DMS114 treated with DMSO at 0.1 percent for 48 hours (cell line): ENCODE data around the gene MVD.
"Not testable (repeated sequence)": the region's sequence is repeated elsewhere in the genome, so short reads cannot be mapped to it uniquely, and the experiment has no call there.

ENCODE experiments used
- DNase-seq: peaks from one replicate; lab custom pipeline; 2025; ENCODE audit not compliant: unreplicated experiment; lab: John Stamatoyannopoulos, UW

Gene MVD

DNA sequence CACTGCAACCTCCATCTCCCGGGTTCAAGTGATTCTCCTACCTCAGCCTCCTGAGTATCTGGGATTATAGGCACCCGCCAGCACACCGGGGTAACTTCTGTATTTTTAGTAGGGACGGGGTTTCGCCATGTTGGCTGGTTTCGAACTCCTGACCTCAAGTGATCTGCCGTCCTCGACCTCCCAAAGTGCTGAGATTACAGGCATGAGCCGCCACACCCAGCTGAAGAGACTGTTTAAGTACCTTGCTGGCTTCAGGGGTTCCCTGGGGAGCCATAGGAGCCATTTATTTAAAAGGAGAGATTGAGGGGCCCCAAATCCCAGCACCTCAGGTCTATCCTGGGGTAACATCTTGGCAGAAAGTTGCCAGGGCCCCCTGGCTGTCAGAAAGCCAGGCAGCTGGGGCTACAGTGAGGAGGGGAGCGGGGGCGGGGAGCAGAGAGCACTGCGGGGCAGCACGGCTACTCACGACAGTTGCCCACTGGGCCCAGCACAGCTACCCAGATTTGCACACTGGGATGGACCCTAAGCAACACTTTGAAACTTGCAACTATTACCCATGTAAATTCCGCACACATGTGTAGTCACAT is 21.8 kb upstream of the MVD start:
- DNase-seq, result no peak

DNA sequence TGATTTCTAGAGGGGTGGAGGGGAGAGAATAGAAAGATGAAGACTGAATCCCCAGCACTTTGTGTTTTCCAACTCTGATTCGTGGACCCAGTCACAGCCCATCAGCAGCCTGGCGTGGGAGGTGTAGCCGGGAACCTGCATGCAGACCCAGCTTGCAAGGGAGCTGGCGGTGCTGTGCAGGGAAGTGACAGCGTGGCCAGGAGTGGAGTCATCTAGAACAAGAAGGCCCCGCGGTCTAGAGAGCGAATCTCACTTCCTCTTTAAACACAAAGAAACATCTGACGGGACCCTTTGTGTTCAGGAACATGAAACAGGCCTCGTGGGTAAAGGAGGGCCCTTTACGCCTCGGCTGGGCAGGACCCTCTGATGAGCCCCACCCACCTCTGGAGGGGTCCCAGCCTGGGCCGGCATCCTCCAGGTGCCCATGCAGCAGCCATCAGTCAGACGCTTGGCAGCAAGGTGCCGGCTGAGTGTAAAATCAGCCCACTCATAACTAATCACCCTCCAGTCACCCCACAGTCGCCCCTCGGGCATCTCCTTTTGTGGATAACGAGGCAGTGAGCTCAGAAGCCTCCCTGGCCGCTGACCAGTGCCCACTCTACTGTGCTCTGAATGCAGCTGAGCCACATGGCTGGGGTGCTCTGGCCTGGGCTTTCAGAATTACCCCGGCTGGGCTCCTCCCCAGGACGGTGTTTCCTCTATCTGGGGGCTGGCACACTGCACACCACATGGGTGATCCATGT is 19.0 kb upstream of the MVD start:
- DNase-seq, result no peak

DNA sequence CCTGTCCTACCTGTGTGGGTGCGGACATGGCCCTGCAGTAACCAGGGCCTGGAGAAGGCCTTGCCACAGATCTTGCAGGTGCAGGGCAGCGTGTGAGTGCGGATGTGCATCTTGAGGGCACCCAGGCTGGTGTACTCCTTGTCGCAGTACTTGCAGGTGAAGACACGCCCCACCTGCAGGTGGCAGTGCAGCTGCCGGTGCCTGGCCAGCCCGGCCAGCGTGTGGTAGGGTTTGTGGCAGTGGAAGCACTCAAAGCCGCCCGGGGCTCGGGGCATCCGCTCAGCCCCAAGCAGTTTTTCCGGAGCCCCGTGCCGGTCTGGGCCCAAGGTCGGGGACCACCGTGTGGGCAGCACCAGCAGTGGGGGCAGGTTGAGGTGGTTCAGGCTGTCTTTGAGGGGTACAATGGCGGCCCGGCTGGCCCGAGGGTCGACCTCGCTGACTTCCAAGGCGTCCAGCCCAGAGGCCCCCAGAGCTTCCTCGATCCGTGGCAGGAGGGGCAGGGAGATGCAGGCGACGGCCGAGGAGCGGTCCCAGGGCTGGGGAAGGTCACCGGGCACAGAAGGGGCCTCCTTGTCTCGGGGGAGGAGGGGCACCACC is 18.3 kb upstream of the MVD start:
- DNase-seq, result no peak

DNA sequence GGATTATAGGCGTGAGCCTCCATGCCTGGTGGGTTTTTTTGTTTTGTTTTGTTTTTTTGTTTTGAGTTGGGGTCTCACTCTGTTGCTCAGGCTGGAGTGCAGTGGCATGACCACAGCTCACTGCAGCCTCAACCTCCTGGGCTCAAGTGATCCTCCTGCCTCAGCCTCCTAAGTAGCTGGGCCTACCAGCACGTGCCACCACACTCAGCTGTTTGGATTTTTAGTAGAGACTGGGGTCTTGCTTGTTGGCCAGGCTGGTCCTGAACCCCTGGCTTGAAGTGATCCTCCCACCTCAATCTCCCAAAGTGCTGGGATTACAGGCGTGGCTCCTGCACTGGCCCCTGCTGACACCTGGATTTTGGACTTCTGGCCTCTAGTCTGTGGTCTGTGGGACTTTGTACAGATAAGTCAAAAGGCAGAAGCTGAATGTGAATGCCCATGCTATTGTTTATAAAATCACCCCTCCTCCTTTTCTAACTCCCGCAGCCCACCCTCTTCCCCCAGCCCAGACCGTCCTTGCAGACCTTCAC is 17.7 kb upstream of the MVD start:
- no peak for DNase-seq

DNA sequence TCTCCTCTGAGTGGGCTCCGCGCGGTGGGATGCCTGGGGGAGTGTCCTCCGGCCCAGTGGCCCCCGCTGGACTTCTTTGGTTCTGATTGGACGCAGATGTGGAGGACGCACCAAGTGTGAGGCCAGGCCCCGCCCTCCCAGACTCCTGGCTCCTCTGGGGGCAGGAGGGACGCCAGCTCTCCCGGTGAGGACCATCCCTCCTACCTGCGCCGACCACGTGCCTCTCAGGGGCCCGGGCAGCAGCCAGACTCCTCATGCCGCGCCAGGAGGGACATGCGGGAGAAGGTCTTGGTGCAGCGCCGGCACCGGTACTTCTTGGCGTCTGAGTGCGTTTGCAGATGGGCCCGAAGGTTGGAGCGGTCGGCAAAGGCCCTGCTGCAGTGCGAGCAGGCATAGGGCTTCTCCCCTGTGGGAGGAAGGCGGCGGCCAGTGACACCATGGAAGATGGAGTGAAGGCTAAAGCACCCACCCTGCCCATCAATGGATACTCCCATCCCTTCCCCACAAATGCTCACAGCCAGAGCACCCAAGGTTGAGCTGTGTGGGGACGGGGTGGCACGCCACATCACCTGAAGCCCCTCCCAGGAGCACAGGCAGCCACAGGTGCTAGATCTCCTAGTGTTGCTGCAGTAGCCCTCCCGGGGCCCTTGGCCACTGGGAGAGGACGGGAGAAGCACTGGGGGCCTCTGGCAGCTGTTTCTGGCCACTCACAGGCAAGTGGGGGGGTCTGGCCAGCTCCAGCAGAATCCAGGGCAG is 15.5 kb upstream of the MVD start:
- DNase-seq, result no peak

DNA sequence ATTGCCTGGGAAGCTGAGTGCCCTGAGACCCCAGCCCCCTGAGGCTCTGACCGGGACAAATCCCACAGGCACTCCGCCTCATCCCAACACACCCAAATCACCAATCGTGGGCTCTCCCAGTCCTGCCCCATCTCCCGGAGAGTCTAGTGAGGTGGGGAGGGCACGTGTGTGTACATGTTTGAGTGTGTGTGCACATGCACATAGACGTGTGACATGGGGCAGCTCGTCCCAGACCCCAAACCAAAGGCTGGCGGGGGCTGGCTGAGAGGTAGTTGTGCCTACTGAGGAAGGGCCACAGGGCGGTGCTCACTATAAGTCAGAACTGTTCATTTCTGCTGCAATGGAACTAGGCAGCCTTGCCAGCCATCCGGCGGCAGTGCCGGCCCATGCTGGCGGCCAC is 14.8 kb upstream of the MVD start:
- DNase-seq, result no peak

DNA sequence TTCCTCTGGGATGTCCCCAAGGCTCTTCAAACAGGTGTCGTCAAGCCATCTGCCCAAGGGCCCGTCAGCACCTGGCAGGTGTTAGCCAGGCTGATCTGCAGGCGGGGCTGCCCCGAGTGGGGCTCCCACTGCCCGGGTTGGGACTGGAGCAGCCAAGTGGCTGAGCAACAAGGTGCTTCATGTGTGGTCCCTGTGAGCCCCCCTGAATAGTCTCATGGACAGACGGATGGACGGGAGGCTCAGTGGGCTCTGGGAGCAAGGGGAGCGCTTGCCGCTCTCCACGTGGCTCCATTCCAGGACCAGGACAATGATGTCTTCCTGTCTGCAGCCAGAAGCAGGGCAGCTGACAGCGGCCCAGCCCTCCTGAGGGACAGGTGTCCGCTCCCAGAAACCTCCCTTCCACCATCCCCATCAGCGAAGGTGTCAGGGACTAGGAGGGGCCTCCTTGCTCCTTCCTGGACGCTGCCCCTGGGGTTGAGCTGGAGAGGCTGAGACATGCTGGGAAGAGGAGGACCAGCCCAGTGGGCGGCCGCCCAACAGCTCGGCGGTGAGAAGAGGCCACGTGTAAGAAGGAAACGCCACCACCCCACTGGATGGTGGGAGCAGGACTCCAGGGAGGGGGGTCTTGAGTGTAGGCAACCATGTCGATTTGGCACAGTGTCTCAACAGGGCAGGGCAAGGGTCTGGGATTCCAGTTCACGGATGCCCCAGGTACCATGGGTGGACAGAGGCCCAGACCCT is 13.8 kb upstream of the MVD start:
- DNase-seq, result no peak

DNA sequence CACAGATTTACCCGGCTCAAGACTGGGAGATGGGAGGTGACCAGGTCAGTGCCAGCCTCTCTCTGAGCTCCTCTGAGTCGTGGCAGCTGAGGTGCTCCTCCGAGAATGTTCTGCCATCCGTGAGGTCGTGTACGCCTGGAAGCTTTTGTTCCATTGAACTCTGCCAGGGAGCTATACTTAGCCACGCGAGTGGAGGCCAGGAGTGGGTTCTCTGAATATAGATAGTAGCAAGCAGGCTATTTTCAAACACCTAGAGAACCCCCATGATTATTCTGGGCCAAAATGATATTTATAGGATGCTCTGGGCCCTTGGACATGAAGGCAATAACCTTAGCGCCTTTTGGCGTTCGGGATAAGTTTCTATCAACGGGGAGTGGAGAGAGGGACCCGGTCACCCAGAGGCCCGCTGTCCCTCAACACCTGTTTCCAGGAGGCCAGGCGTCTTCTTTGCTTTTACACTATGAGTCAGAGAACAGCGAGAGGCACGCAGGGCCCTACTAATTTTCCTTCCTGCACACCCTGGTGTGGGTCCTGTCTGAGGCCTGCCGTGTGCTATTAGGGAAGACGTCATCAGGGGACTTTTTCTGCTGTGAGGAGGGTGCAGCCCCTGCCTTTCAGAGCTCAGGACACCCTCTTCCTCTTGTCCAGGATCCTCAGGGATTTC is 11.0 kb upstream of the MVD start:
- DNase-seq, result no peak

DNA sequence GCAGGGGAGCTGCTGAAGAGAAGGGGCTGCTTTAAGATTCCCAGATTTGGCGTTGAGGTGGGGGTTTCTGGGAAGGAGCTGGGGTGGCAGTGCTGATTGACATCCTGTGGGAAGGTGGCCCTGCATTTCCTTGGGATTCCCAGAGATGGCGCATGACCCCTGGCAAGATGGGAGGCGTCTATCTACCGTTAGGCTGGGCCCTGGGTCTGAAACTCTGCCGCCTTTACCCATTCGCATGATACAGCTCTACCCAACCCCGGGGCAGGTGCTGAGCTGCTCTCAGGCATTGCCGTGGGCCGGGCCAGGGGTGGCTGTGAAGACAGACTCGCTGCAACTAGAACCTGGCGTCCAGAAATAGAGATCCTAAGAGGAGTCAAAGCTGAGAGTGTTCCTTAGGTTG is 9.9 kb upstream of the MVD start:
- DNase-seq, result no peak

DNA sequence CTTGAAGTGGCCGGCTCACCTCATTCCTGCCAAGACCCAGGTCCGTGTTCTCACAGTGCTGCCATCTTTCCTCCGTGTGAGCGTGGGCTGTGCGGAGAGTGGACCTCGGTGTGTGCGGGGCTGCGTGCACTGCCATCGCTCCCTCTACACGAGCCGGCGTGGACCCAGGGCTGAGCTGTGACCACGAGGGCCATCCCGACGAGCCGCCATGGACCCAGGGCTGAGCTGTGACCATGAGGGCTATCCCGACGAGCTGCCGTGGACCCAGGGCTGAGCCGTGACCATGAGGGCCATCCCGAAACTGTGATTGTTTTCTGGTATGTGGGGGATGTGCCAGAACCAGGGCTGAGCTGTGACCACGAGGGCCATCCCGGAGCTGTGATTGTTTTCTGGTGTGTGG is 8.9 kb upstream of the MVD start:
- DNase-seq, result no peak

DNA sequence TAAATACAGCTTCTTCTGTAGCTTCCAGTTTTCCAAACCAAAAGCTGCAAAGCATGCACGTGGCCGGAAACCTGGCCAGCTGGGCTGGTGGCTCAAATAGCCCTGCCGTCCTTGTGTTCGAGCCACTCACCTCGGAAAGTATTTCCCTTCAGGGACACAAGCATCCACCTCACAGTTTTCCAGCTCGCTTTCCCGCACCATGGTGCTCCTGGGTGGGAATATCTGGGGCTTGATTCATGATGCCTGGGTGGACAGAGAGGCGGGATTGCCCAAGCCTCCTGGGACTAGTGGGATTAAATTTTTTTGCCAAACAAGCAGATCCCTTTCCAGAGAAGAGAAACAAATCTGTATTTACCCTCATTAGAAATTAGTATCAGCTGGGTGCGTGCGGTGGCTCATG is 7.1 kb upstream of the MVD start:
- no peak for DNase-seq

DNA sequence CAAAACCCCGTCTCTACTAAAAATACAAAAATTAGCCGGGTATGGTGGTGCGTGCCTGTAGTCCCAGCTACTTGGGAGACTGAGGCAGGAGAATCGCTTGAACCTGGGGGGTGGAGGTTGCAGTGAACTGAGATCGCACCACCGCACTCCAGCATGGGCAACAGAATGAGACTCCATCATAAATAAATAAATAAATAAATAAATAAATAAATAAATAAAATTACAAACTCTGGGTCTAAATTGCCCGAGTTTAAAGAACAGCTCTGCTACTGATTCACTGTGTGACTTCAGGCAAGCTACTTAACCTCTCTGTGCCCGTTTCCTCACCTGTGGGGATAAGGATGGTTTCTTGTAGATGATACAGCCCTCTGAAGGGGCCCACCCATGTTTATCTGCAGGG is 6.6 kb upstream of the MVD start:
- DNase-seq, result not testable (repeated sequence)

DNA sequence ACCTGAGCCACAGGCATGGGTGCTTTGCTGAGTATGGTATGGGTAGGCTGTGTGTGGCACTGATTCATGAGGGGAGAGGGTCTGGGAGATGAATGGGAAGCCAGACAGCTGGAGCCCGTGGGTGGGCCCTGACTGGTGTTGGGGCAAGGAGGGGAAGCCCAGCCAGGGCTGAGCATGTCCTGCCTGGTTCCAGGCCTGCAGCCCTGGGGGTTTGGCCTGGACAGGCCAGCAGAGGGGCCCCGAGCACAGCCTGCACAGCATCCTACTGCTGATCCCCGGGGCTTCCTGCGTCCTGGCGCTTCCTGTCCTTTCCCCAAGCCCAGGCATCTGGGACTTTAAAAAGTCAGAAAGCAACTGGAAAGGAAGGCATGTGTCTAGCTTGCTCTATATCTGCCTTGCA is 4.6 kb upstream of the MVD start:
- DNase-seq, result no peak

DNA sequence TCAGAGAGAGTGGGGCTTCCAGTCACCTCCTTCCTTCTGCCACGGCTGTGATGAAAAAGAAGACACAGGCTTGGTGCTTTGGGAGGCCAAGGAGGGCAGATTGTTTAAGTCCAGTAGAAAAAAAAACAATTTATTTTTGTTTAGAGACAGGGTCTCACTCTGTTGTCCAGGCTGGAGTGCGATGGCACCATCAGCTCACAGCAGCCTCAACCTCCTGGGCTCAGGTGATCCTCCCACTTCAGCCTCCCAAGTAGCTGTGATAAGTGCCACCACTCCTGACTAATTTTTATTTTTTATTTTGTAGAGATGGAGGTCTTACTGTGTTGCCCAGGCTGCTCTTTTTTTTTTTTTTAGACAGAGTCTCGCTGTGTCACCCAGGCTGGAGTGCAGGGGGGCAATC is 2.7 kb upstream of the MVD start:
- no peak for DNase-seq

DNA sequence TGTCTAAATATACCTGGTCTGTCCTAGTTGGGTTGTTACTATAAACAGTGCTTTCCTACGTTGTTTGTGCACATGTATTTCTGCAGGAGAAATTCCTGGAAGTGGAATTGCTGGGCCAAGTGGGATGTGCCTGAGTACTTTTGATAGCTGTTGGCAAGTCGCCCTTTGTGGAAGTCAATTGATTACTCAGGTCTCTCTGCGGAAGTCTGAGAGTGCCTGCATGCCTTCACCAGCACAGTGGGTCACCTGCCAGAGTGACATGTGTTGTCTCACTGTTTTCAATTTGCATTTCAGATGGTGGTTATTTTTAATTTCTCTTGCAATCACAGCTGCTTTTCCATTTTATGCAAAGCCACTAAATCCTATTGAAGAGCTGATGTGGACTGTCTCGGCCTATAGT is 2.3 kb upstream of the MVD start:
- DNase-seq, result no peak

DNA sequence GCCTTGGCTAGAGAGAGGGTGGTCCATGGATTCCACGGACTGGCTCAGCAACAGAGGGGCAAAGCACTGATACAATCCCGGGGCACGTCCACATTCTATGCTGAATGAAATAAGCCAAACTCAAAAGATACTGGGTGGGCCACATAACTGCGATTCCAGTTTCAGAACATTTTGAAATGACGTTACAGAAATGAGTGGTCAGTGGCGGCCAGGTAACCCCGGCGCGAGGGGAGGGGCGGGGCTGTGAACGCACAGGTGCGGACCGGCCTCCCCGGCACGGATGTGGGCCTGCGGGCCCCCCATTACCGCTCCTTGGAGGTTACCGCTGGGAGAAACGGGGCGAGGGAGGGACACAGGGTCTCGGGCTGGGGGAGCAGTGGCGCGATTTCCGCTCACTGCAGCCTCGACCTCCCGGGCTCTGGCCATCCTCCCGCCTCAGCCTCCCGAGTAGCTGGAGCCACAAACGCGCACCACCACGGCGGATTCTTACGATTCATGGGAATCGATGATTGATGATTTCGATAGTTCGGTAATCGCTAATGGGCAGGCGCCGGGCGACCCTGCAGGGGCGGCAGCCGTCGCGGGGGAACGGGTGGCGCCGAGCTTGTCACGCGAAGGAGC is 559 bp downstream of the MVD start:
- DNase-seq, result no peak

DNA sequence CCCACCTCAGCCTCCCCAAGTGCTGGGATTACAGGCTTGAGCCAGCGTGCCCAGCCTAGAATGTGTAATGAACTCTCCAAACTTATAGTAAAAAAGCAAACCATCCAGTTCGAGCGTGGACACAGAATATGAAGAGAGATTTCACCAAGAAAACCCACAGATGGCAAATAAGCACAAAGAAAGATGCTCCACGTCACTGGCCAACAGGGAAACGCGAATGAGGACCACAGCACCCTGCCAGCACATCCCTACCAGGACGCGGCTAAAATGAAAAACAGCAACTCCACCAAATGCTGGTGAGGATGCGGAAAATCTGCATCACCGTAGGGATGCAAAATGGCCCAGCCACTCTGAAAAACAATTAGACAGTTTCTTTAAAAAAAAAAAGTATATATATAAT is 1.4 kb downstream of the MVD start:
- DNase-seq, result no peak

DNA sequence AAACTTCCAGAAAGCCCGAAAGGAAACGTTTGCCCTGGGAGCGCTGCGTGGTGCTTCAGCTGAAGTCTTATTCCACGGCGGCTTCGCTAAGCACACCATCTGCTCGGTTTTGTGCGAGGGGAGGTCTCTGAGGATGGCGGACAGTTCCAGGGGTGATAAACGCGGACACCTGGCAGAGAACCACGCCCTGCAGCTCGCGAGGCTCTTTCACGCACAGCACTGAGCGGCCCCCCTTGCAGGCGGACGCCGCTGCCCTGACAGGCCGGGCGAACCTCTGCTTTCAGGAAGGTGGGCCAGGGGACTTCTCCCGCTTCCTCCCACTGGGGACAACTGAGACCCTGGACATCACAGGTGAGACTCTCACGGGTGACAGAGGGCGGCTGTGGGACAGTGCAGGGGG is 3.7 kb downstream of the MVD start:
- no peak for DNase-seq

DNA sequence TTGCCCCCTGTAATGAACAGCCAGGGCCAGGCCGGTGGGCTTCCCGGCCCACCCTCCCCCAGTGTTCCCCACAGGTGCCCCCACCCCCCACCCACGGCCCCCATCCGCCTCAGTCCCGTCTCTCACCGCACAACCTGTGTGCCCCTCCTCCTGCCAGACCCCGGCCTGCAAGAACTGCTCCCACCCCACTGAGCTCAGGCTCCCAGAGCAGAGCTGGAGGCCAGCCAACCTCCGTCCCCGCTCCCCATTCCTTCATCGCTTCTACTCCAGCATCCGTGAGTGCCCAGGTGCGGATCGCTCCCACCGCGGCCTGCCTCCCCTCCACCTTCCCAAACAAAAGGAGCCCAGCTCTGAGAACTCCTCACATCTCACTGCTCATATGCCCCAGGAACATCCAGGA is 4.2 kb downstream of the MVD start:
- no peak for DNase-seq

DNA sequence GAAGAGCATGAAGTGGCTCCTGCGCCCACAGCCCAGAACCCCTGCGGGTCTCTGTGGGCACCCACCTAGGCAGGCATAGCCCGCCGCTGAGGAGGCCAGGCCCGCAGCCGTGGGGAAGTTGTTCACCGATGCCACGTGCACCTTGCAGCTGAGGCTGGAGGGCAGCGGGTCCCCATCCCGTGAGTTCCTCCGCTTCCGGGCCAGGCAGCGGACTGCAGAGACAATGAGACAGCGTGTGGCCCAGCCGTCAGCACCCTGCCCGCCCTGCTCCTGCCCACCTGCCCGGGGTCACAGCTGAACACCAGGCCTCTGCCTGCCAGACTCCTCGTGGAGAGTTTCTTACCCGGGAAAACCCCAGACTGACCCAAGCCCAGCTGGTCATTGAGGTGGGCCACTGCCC is 5.5 kb downstream of the MVD start:
- DNase-seq, result no peak
